ENCODE results near the gene SDC1. TPM values are rescaled to one million over a fixed set of nuclear protein-coding genes. Genes with fewer than 3 reads are reported as not detected.

Gene SDC1
- total RNA-seq, 1 donor from 2014 or later: 1.7 TPM

DNA sequence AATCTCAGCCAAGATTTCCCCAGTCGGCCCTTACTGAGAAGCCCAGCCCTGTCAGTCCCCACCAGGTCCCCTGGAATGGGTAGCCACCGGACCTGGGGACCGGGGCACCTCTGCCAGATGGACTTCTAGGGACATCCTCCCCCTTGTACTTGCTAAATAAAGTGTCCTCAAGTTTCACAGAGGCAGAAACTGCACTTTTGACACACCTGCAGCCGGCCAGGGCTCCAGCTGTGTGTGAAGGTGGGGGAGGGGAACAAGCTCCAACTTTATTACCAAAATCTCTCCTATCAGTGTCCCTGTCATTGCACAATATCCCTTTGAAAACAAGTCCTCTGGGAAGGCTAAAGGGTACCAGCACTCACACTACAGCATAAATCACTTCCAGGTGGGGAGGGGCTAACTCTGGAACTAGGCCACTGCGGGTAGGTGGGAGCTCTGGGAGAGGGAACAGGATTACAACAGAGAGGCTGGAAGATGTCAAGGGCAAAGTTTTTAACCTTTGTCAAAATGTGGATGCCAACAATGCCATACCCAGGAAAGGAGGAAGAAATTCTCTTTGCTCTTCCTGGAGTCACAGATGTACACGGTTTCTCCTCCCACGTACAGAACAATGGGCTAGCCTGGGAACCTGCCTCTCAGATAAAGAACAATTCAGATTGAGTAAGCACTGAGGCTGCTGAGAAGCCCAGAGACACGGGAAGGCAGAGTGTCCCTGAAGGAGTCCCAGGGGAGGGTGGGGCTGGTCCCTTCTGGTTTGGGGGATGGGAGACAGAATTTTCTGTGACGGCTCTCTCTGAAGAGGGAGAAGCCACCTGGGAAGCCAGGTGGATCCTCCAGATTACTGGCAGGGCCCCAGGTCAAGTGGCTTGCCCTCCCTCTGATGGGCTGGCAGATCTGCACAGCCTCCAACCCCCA lies 11.0 kb downstream of the SDC1 start:
- no peak for DNase-seq

DNA sequence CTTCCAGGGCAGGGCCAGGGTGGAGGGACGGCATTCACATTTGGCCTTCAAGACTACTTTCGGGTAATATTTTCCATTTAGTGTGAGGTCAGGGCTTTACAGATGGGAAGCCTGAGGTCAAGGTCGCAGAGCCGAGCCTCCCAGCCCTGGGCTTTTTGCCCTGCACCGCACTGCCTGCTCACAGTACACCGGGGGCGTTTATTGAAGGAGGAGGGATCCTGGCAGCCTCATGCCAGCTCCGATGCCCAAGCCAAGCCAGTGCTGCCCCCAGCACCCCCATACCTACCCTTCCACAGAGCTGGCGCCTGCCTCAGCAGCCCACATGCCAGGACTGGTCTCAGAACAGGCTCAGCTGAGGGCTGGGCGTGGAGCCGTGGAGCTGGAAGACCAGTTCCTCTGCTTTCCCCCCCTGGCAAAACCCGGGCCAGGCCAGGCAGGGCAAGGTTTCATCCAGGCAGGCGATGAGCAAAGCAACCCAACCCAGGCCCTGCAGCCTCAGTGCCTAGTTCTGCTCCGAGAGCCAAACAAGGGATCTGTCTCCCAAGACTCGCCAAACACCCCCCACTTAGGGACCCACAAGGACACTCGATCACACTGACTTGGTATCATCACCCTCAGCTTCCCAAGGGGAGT lies 11.9 kb downstream of the SDC1 start:
- no peak for DNase-seq

DNA sequence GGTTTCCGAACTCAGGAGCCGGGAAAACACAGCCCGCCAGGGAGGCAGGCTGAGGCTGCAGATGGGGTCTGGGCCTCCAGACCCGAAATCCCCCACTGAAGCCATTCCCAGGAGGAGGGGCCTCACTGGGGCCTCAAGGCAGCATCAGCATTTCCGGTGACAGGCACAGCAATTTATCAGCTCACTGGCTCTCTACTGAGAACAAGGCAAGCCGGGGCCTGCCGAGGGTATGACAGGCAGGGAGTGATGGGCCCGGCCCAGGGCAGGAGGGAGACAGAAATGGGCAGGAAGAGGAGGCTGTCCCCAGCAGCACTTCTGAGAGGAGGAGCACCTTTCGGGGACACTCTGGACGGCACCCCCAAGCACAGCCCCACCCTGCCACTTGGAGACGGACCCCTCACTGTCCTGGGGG lies 12.5 kb downstream of the SDC1 start:
- DNase-seq: peak; percentile 23

DNA sequence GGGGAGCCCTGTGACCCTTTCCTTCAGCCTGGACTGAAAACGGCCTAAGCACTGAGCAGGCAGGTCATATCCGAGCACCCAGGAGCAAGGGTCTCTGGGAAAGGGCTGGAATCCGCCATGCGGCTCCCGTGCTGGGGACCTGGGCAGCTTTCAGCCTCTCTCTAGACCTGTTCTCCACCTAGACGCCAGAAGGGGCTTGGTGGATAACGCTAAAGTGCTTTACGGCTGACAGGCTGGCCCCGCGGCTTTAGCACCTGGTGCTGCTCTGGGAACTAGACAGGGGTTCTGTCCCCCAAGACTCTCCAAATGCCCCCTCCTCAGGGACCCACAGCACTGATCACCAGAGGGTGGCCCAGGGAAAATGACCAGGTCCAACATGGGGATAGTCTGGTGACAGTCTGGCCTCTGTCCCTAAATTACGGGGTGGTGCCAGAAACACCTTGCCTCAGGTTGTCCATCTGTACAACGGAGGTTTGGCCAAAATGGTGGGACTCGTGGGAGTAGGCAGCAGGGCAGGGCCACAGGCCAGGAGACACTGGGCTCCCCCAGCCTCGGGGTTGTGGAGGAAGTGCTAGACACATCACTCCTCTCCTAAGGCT lies 13.0 kb downstream of the SDC1 start:
- no peak for DNase-seq

DNA sequence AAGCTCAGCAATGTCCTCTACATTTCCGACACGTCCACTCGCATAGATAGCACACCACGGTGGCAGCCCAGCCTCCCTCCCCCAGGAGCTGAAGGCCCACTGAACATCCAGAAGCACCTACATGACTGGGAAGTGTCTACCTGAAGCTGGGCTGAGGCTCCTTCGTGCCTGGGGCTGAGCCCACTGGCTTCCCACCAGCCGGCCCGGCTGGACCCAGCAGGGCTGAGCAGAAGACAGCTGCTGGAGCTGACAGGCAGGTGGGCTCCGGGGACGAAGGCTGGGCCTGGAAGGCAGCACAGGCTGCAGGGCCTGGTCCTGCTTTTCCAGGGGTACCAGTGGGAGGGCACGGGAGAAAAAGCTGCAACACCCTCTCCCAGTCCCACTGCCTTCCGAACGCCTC lies 13.5 kb downstream of the SDC1 start:
- DNase-seq: no peak

DNA sequence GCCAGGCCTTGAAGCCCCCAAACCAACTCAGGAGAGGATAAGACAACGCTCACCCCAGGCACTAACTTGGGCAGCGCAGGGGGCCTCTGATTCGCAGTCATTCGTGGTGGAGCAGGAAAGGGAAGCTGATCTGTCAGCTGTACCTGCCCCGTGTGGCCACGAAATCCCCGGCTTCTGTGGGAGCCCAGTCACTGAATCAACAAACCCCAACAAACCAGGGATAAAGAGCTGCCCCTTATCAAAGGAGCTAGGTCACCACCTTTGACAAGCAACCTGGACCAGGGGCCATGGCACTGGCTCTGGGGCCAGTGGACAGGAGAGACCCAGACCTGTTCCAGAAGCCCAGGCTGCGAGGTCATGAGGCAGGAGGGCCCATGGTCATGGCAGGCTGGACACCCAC lies 14.5 kb downstream of the SDC1 start:
- no peak for DNase-seq

DNA sequence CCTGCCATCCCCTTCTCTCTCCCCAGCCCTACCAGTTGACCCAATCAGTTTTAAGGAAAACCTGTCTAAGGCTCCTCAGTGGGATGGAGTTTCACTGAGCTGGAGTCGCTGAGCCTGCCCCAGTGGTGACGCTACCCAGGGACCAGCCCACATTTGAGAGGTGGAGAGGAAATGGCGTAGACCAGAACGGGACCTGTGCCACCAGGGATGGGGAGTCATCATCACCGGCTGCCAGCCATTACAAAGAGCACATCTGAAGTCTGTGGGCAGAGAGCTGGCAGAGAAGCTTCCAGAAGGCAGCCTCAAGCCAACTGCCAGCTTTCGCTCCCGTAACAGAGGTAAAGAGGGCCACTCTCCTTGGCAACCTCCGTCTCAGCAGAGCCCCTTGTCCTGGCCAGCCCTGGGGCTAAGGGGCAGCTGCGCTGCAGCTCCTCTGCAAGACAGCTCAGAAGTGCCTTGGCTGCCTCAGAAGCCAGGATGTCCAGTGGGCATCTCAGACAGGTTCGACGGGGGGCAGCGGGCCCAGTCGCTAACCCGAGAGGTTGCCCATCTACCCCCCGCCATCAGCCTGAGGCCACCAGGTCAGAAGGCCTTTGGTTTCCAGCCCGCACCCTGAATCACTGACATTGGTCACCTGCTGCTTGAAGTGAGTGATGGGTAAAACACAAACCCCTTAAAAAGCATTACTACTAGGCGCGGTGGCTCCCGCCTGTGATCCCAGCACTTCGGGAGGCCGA lies 15.4 kb downstream of the SDC1 start:
- no peak for DNase-seq

DNA sequence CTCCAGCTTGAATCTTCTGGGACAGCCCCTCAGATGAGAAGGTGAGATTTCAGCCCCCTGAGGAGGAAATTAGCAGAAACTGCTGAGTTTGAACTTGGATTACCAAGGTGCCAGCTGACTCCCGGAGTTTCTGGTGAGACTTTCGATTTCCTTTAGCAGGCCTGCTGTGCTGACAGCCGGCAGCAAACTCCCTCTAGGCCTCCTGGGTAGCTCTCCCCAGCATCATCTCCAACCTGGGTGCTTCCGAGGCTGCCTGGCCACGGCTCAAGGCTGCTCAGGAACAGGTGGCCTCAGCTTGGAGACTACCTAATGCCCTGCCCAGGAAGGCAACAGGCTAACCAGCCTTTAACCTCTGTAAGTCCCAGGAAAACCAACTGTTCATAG lies 16.5 kb downstream of the SDC1 start:
- DNase-seq: no peak

DNA sequence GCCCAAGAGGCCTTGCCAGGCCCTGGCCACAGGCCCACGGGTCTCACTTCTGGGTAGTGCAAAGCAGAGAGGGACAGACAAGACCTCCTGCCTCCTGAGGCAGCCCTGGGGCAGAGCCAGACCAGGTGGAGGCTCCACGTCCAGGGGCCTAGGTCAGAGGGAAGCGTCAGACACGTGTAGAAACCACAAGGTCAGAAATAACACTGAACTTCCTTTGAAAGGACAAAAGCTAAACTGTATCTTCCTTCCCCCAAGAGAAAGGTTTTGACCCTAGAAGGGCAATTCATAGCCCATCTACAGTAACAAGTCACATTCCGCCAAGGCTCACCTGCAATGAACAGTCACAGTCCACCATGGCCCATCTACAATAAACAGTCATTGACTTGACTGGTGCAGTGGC lies 17.9 kb downstream of the SDC1 start:
- no peak for DNase-seq

DNA sequence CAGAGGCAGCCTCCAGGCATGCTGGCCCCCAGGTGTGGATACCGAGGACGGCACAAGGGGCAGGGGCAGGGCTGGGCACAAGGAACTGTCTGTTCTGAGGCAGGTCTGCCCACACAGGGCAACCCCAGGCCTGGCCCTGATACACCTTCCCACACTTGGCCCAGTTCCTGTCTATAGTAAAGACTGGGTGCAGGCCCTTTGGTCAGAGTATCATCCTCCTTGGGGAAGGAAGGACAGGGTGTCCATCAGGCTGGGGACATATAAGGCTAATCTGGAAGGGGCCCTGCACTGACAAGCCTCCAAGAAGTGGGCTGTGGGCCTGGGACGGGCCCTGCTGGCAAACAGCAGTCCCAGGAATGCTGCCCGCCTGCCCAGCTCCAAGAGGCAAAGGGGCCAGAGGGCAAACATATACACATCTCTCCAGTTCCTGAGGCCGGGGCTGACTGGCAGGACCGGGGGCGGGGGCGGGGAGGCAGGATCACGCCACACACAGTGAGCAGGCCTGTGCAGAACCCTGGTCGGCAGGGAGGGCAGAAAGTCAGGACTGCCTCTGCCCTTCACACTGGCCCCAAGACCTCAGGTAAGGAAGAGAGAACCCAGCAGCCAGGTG lies 18.9 kb downstream of the SDC1 start:
- peak; percentile 20 for DNase-seq

DNA sequence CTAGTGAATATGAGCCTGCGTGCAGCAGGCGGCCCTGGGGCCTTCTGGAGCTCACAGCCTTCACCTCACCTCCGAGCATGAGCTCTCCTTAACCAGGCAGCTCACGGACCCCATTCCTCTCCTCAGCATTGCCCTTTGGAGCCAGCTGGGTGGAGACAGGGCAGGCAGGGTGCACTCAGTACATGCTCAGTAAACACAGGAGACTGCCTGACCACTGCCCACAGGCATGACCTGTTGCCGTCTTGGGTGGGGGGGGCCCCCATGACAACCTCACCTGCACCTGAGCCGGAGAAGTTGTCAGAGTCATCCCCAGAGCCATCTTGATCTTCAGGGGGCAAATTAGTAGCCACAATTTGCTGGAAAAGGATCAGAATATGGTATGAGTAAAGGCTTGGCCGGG lies 19.9 kb downstream of the SDC1 start:
- no peak for DNase-seq

DNA sequence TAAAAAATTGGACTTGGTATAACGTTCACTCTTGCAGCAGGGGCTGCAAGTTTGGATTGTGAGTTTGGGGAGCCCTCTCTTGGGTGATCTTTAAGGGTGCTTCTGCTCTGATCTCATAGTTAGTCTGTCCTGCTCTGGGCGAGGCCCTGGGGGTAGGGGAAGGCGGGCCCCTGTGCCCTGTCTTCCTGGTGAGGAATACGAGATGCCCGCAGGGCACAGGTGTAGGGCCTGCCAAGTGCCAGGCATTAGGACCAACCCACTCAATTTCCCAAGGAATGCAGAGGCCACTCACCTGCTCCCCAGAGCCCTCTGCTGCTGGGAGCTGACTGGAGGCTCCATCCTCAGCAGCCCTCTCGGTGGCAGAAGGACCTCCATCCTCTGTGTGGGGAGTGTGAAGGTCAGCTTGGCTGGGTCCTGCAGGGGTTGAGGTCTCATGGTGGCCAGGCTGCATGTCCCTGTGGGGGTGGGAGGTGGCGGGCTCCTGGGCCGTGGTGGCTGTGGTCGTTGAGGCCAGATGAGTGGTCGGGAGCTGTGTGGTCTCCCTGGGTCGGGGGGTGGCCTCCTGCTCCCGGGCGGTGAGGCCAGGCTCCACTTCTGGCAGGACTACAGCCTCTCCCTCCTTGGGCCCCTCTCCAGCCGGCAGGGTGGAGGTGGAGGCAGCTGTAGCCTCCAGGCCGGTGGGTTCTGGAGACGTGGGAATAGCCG lies 21.3 kb downstream of the SDC1 start:
- no peak for DNase-seq

DNA sequence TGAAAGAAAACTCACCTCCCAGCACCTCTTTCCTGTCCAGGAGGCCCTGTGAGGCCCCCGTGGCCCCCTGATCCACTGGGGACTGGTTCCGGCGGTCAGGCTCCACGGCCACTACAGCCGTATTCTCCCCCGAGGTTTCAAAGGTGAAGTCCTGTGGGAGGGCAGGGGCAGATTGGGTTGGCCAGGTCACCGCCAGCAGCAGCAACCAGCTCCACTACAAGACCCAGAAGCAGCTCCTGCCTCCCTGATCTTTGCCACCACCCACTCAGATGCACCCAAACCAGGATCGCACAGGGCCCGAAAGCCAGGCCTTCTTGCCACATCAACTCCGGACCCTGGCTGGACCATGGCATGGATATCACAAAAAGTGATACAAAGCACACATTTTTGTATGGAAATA lies 21.9 kb downstream of the SDC1 start:
- no peak for DNase-seq

DNA sequence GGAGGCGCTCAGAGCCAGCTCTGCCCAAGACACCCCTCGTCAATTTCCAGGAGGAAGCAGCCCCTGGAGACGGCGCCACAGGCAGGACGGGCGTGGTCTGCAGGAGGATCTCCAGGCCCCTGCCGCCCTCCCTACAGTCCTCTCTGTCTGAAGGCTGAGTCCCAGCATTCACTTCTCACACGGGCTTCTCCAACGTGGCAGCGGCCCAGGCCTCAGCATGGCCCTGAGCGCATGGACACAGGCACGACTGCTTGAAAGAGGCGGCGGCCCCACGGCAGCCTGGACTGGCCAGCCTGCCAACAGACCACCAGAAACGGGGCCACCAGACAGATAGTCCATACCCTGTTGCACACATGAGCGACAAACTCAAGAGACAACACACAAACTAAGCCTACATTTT lies 23.3 kb downstream of the SDC1 start:
- DNase-seq: no peak

DNA sequence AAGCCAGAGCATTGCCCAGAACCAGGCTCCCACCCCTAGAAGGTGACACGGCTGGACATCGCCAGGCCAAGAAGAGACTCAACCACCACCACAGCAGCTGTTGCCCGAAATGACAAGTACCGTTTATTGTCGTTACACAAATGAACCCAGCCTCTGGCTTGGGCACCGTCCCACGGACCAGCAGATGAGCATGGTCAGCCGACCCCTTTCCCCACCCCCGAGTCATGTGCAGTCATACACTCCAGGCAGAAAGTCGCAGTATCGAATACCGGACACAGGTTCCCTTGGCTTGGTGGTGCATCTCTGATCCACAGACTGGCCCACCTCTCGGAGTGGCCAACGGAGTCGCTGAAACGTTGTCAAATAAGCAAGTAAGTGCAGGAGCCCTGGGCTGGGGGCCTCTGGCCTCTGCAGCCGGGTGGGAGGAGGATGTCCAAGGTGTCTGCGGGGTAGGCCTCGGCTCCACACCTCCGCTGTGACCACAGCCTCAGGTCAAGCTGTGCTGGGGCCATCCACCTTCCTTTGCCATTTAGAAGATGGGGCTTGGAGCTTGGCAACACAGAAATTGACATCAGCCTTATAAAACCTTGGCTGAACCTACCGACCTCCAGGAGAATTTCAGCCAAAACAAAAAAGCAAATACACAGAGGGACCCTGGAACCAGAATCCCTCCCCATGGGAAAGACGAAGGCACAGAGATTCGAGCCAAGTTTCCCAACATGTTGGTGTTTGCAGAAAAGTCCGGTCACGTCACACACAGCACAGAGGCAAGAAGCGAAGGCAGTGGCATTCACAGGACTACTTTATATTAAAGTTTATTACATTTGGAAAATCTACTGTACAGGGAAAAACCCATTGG lies 24.0 kb downstream of the SDC1 start:
- no peak for DNase-seq

DNA sequence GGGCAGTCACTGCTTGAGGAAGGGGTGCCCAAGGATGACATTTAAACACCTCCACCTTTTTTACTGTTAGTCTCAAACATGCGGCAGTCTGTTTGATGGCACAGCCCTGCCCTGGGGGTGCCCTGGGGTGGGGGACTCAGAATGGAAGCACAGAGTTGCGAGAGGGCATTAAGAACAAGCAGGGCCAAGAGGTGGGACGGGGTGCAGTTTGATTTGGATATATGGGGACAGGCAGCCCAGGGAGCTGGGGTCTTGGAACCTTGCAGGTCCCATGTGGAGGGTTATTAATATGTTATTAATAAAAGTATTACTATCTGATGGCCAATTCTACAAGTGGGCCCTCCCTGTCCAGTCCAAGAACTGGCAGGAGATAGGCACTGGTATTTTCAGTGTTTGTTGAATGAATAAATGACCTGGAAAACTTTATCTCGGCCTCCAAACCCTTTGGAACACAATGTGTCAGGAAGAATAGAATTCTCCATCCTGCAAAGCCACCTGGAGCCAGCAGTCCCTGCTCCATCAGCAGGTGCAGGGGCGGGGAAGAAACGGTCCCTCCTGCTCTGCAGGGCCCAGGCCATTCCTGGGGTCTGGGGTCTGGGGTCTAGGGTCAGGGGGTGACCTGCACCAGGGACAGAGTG lies 25.2 kb downstream of the SDC1 start:
- DNase-seq: no peak

DNA sequence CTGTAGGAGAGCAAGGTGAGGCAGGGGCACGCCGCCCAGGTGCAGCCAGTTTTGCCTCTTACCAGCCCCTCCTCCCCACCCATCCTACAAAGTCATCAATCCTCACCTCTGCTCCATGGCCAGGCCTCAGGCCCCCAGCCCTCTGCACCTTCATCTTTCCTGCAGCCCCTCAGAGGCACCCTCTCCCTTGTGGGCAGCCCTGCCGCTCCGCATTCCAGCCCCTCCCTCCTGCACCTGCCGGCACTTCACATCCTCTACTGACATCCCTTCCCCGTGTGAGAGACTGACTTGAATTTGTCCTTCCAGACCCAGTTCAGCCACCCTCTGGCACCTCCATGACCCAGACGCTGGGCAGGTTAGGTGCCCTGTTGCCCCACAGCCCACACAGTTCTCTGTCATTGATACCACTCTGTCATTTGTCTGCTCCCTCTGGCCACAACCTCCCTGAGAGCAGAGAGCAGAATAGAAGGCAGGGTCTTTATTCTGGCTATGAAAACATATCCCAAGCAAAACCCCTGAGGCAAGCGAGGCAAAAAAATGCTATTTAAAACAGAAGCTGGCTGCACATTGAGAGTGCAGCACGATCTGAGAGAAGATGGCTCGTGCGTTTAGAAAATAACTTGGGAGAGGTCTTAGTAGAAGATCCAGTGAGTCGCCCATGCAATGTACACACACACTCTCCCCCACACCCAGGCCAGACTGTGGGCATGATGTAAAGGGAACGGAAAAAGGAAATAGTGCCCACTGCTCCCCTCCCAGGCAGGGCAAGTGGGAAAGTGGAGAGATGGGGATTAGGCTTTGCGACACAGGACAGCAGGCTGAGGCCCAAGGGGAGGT lies 25.9 kb downstream of the SDC1 start:
- DNase-seq: no peak

DNA sequence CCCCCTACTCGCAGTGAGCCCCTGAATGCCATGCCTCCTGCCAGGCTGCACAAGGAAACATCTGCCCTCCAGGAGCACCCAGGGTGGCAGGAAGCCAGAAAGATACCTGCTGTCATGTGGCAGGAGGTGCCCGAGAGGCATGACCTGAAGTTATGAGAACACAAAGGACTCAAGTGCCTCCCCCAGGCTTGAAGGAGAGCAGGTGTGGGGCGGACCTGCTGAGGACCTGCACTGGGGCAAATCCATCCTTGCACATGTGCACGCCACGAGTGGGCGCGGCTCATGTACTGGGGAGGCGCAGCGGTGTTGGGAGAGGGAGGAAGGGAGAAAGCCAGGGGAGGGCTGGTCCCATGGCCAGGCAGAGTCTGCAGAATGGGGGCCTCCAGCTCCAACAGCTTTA lies 26.9 kb downstream of the SDC1 start:
- DNase-seq: no peak

DNA sequence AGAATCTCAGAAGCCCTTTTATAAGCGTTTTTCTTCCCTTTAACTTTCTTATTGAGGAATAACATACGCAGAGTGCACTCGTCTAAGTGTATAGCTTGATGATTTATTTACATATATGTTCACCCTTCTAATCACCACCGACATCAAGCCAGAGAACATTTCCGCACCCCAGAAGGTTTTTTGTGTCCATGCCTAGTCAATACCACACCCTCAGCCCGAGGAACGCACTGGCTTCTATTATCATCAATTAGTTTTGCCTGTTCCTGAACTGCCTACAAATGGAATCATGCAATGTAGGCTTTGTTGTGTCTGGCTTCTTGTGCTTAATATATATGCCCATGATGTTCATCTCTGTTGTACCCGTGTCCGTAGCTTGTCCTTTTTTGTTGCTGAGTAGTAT lies 27.7 kb downstream of the SDC1 start:
- DNase-seq: no peak

Data from dermis blood vessel endothelial cell (primary cell).